H1 (cell line): ENCODE data around the gene UTS2R.

ENCODE experiments used
- CBX5 ChIP-seq: fragments of 300-800, 300-1000 bp; sonication (generic); IDR thresholded peaks from 2 replicates; pipeline ENCODE4 v1.7.1; 2016; ENCODE audit warnings: antibody characterized with exemption, low read length, low read depth
- CTCF ChIP-seq, 3 experiments: IDR thresholded peaks; 1 replicate in 2 of 3; 2 replicates in 1 of 3; pipeline versions ENCODE4 v1.5.1 to v1.6.1; 2011; ENCODE audit warnings: low read length in 3 of 3, mild to moderate bottlenecking in 3 of 3, inconsistent platforms in 2 of 3, low read depth in 1 of 3, moderate library complexity in 1 of 3; ENCODE audit not compliant: insufficient read depth in 1 of 3; ENCODE audit errors: control extremely low read depth in 1 of 3
- HDAC6 ChIP-seq: IDR thresholded peaks from one replicate; pipeline ENCODE4 v1.7.1; 2012; ENCODE audit warnings: low read depth, mild to moderate bottlenecking, inconsistent platforms, low read length, moderate library complexity
- SAP30 ChIP-seq: fragments of 300-600 bp; sonication (generic); IDR thresholded peaks from 2 replicates; pipeline ENCODE4 v1.7.1; 2012; ENCODE audit warnings: low read length, moderate library complexity, mild to moderate bottlenecking, inconsistent platforms; ENCODE audit not compliant: insufficient read depth, insufficient replicate concordance

GRCh38 chr17:82373731-82374625 is 2.4 kb downstream of the UTS2R start:
- TF ChIP-seq HDAC6 (no peak), CTCF (IDR thresholded peaks at IDR 0.05; ENCODE audit: control extremely low read depth in 1 of 3, insufficient read depth in 1 of 3, low read depth in 1 of 3, low read length in 3 of 3) (no peak), CBX5 (no peak), SAP30 (no peak)
